ENCODE measurements around the gene FASN. TPM values are rescaled to one million over a fixed set of nuclear protein-coding genes. Genes with fewer than 3 reads are reported as not detected.

Gene FASN
- total and polyA plus RNA-seq, 2 donors (not counting 1 experiment from before 2014, with no cell fraction given), result 19.4 to 35.6 TPM

- Histone ChIP-seq H2AFZ (ENCODE audit: insufficient read depth, low read depth, low read length, poor library complexity, severe bottlenecking) (peak overlapping the region; percentile 100), H3K4me3 (ENCODE audit: control extremely low read depth in 1 of 5, extremely low read depth in 1 of 5, insufficient read depth in 1 of 5, low read depth in 2 of 5, low read length in 4 of 5) (peak overlapping the region; percentile 18 to 76 (median 64)), H3K27me3 (replicated peaks in 1 of 4; ENCODE audit: control extremely low read depth in 1 of 4, control insufficient read depth in 3 of 4, insufficient read depth in 4 of 4, low read length in 3 of 4) (no peaks in the 10 kb centered on the region), H4K20me1 (ENCODE audit: control insufficient read depth, insufficient read depth, low read length, poor library complexity, severe bottlenecking) (peaks cover 8% of the 10 kb centered on the region), H3K27ac (ENCODE audit: low read length in 2 of 2) (peak overlapping the region in 1 of 2 donors; percentile 73), H3K9me3 (ENCODE audit: control extremely low read depth in 1 of 3, control insufficient read depth in 2 of 3, insufficient read depth in 1 of 3, low read length in 2 of 3) (no peaks in the 10 kb centered on the region), H3K4me2 (replicated peaks; ENCODE audit: low read depth, low read length, poor library complexity, severe bottlenecking) (peak overlapping the region; percentile 85), H3K79me2 (ENCODE audit: control insufficient read depth, insufficient read depth, low read length) (peaks cover 12% of the 10 kb centered on the region), H3K4me1 (ENCODE audit: control insufficient read depth in 2 of 2, insufficient read depth in 2 of 2, low read length in 2 of 2) (peaks cover 16 to 26% of the 10 kb centered on the region in 2 donors), H3K9ac (ENCODE audit: low read length) (peak overlapping the region; percentile 75), H3K36me3 (replicated peaks in 1 of 2; ENCODE audit: control extremely low read depth in 1 of 2, control insufficient read depth in 1 of 2, extremely low read depth in 1 of 2, insufficient read depth in 2 of 2, low read length in 1 of 2) (peaks cover 0 to 20% of the 10 kb centered on the region in 2 experiments)
- Mint-ChIP-seq H3K4me3 (peak overlapping the region; percentile 69), H3K27ac (peak overlapping the region; percentile 53), H3K4me1 (peaks cover 15% of the 10 kb centered on the region), H3K27me3 (no peaks in the 10 kb centered on the region), H3K9me3 (ENCODE audit: insufficient read depth) (no peaks in the 10 kb centered on the region)
- POLR2A ChIA-PET, result interaction anchor here (0.6 to 1.3 kb wide), 3 partner anchors 11 to 85 kb away, joined by 3 to 4 read pairs (median 4); partner anchors contain the start of gene DCXR
- CTCF ChIA-PET, result interaction anchor here (1.1 to 1.3 kb wide), 2 partner anchors 27 to 41 kb away, joined by 3 to 4 read pairs; partner anchors contain the start of gene DCXR
- DNase-seq (no peak), ATAC-seq (ENCODE audit: low read depth) (no peak)
- TF ChIP-seq CTCF (IDR thresholded peaks at IDR 0.05), result no peak
- 55% methylated on average over 36 of the region's 36 CpGs for WGBS (ENCODE audit: insufficient coverage)
- intact Hi-C loops (cut with micrococcal nuclease), result loop anchor here (1.0 kb wide), 1 partner anchor 34 kb away; the partner anchor contains the start of gene FASN
These were observed 33.4 kb downstream of the FASN start for GRCh38 chr17:82064433-82065192.

All from B cell (primary cell).